Activated CD4-positive, alpha-beta T cell treated with anti-CD3 and anti-CD28 coated beads, Interleukin-2, amount 50 U/mL, for 16 hours (primary cell): ENCODE results near the gene SLC29A2.
A peak's percentile ranks its signal among the peaks of the same experiment; 100 is the strongest.
"Not testable (repeated sequence)": the region's sequence is repeated elsewhere in the genome, so short reads cannot be mapped to it uniquely, and the experiment has no call there.

Experiments
- DNase-seq: peaks from one replicate; pipeline ENCODE4 v3.0.0-alpha.2; 2020

SLC29A2 gene

GRCh38 chr11:66371627-66372415 is at the start of gene SLC29A2:
Gene SLC29A2 (minus strand): TSS chr11:66371760. CDS start chr11:66371591, 169 bp downstream.
- peak; percentile 83 for DNase-seq

- DNase-seq: no peak
Measured at GRCh38 chr11:66420671-66421476, 49.3 kb upstream of the SLC29A2 start, which contains the start of gene NPAS4. Gene NPAS4 (plus strand): TSS chr11:66421035. CDS start chr11:66421180, 145 bp downstream.

GRCh38 chr11:66419825-66420224 is 48.3 kb upstream of the SLC29A2 start:
- DNase-seq: no peak

- DNase-seq: no peak
Measured at GRCh38 chr11:66418986-66419308, 47.4 kb upstream of the SLC29A2 start.

- DNase-seq: peak; percentile 68
Measured at GRCh38 chr11:66418168-66418985, 46.8 kb upstream of the SLC29A2 start.

GRCh38 chr11:66417000-66417399 is 45.4 kb upstream of the SLC29A2 start:
- DNase-seq: no peak

- DNase-seq: no peak
Measured at GRCh38 chr11:66415423-66415822, 43.9 kb upstream of the SLC29A2 start.

- no peak for DNase-seq
Measured at GRCh38 chr11:66414120-66414934, 42.8 kb upstream of the SLC29A2 start.

- DNase-seq: no peak
Measured at GRCh38 chr11:66413167-66413566, 41.6 kb upstream of the SLC29A2 start.

GRCh38 chr11:66412110-66412509 is 40.5 kb upstream of the SLC29A2 start:
- DNase-seq: no peak

- no peak for DNase-seq
Measured at GRCh38 chr11:66411323-66411722, 39.8 kb upstream of the SLC29A2 start.

GRCh38 chr11:66410191-66410590 is 38.6 kb upstream of the SLC29A2 start:
- no peak for DNase-seq

- DNase-seq: no peak
Measured at GRCh38 chr11:66409226-66409625, 37.7 kb upstream of the SLC29A2 start.

- DNase-seq: peak; percentile 90
Measured at GRCh38 chr11:66408488-66409214, 37.1 kb upstream of the SLC29A2 start.

GRCh38 chr11:66407651-66408050 is 36.1 kb upstream of the SLC29A2 start:
- no peak for DNase-seq

- no peak for DNase-seq
Measured at GRCh38 chr11:66393954-66394353, 22.4 kb upstream of the SLC29A2 start.

- no peak for DNase-seq
Measured at GRCh38 chr11:66391322-66391721, 19.8 kb upstream of the SLC29A2 start.

- peak; percentile 75 for DNase-seq
Measured at GRCh38 chr11:66388780-66389386, 17.3 kb upstream of the SLC29A2 start.

- DNase-seq: peak; percentile 80
Measured at GRCh38 chr11:66386171-66387069, 14.9 kb upstream of the SLC29A2 start.

GRCh38 chr11:66384316-66384715 is 12.8 kb upstream of the SLC29A2 start:
- DNase-seq: not testable (repeated sequence)
